Measurements from ENCODE around the gene PTPRO. TPM values are rescaled to one million over a fixed set of nuclear protein-coding genes. Genes with fewer than 3 reads are reported as not detected.

The PTPRO gene
- polyA plus RNA-seq, 2 of the 4 experiments (the other 2 are of a cell fraction) = 0.04 TPM; not detected in 1

DNA sequence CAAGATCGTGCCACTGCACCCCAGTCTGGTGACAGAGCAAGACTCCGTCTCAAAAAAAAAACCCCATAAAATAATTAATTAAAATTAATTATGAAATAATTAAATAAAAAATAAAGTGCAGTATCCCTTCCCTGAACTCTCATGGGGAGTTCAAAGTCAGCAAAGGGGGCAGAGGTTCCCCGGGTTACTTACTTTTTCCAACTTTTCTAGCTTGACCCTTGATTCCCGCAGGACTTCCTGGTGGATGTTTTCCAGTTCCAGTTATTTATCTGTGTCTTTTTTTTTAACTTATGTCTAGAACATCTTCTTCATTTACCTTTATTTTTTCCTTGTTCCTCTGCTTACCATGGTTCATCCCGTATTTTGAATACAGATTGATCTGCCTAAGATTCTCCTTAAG, 269.5 kb downstream of the PTPRO start:
- FAIRE-seq (no peak), DNase-seq (ENCODE audit: low read depth in 1 of 2, low spot score in 1 of 2) (no peak), ATAC-seq (no peak)
- Histone ChIP-seq H3K9me3 (no peaks in the 10 kb centered on the region), H3K4me3 (no peak overlapping the region), H3K4me2 (no peak overlapping the region), H3K27ac (peak overlapping the region in 1 of 2 experiments; percentile 75; a peak in 1 of 6 replicates), H3K4me1 (peaks cover 11% of the 10 kb centered on the region; the same call in 1 of the 3 replicates)
- 86% methylated on average over 5 of the region's 5 CpGs for WGBS (ENCODE audit: missing lambda C conversion rate)
- TF ChIP-seq, protein P1, sequence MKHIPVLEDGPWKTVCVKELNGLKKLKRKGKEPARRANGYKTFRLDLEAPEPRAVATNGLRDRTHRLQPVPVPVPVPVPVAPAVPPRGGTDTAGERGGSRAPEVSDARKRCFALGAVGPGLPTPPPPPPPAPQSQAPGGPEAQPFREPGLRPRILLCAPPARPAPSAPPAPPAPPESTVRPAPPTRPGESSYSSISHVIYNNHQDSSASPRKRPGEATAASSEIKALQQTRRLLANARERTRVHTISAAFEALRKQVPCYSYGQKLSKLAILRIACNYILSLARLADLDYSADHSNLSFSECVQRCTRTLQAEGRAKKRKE (CRISPR knock-in tag; IDR thresholded peaks at IDR 0.05; ENCODE audit: low read depth) = no peak
- TF ChIP-seq CBX2 (IDR thresholded peaks at IDR 0.05; ENCODE audit: borderline replicate concordance, low read depth) = no peak
- TF ChIP-seq, protein P2, sequence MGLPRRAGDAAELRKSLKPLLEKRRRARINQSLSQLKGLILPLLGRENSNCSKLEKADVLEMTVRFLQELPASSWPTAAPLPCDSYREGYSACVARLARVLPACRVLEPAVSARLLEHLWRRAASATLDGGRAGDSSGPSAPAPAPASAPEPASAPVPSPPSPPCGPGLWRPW (IDR thresholded peaks at IDR 0.05) = no peak
- no peak for TF ChIP-seq SREBF2 (IDR thresholded peaks at IDR 0.05)
- TF ChIP-seq RCOR1 (IDR thresholded peaks at IDR 0.05; ENCODE audit: low read depth, low read length) = no peak
- TF ChIP-seq FOSB (CRISPR knock-in tag; IDR thresholded peaks at IDR 0.05) = no peak
- TF ChIP-seq, protein P3, sequence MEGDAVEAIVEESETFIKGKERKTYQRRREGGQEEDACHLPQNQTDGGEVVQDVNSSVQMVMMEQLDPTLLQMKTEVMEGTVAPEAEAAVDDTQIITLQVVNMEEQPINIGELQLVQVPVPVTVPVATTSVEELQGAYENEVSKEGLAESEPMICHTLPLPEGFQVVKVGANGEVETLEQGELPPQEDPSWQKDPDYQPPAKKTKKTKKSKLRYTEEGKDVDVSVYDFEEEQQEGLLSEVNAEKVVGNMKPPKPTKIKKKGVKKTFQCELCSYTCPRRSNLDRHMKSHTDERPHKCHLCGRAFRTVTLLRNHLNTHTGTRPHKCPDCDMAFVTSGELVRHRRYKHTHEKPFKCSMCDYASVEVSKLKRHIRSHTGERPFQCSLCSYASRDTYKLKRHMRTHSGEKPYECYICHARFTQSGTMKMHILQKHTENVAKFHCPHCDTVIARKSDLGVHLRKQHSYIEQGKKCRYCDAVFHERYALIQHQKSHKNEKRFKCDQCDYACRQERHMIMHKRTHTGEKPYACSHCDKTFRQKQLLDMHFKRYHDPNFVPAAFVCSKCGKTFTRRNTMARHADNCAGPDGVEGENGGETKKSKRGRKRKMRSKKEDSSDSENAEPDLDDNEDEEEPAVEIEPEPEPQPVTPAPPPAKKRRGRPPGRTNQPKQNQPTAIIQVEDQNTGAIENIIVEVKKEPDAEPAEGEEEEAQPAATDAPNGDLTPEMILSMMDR (IDR thresholded peaks at IDR 0.05) = no peak
- no peak for TF ChIP-seq CHD4 (IDR thresholded peaks at IDR 0.05; ENCODE audit: borderline replicate concordance)
- ChIA-PET POLR2A (no interaction called here), CTCF (interaction anchor here (0.6 to 13.2 kb wide), 10 partner anchors 32 to 274 kb away, joined by 3 to 296 read pairs (median 3); no protein-coding TSS in a partner anchor)

DNA sequence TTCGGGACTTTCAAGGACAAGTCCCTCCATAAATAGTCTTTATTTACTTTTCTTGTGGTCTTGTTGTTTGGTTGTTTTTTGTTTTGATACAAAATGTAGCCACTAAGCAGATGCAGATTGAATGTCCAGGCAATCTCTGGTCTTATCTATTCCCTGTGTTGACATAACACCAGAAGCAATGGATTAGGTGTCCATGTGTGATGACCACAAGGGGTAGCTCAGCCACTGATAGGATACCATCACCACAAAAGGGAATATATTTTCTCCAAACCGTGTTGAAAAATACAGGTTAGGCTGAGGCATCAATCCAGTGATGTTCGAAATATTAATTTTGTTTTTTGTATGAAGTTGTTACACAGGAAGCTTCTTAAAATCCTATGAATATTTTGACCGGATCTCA, 270.6 kb downstream of the PTPRO start:
- CTCF ChIA-PET = interaction anchor here (0.8 to 13.2 kb wide), 5 partner anchors 12 to 297 kb away, joined by 3 to 296 read pairs (median 4); no protein-coding TSS in a partner anchor
- peaks cover 15% of the 10 kb centered on the region; the same call in 1 of the 3 replicates for H3K4me1 ChIP-seq
- peak in 1 of 2 experiments; percentile 61; a peak in 2 of 6 replicates for ATAC-seq

More for the DNA sequence above, 270.6 kb downstream of the PTPRO start:
- no peak overlapping the region for H3K4me2 ChIP-seq
- no peak overlapping the region for H3K4me3 ChIP-seq
- H3K27ac ChIP-seq = peak overlapping the region; percentile 11 to 25; a peak in 2 of 6 replicates
- no peak for TF ChIP-seq ZFP36 (IDR thresholded peaks at IDR 0.05; ENCODE audit: borderline replicate concordance, partially characterized antibody)
- TF ChIP-seq FOSL2 (IDR thresholded peaks at IDR 0.05) = no peak
- no peak for TF ChIP-seq FOSL2 (CRISPR knock-in tag; IDR thresholded peaks at IDR 0.05)
- TF ChIP-seq POLR2A (IDR thresholded peaks at IDR 0.05; ENCODE audit: low read length) = no peak
- TF ChIP-seq JUN (IDR thresholded peaks at IDR 0.05) = no peak
- 0 out of 2 replicates have a peak, but pooled peaks have one; percentile 17 for TF ChIP-seq GATA3 (IDR thresholded peaks at IDR 0.05; ENCODE audit: borderline replicate concordance)
- TF ChIP-seq, protein P4, sequence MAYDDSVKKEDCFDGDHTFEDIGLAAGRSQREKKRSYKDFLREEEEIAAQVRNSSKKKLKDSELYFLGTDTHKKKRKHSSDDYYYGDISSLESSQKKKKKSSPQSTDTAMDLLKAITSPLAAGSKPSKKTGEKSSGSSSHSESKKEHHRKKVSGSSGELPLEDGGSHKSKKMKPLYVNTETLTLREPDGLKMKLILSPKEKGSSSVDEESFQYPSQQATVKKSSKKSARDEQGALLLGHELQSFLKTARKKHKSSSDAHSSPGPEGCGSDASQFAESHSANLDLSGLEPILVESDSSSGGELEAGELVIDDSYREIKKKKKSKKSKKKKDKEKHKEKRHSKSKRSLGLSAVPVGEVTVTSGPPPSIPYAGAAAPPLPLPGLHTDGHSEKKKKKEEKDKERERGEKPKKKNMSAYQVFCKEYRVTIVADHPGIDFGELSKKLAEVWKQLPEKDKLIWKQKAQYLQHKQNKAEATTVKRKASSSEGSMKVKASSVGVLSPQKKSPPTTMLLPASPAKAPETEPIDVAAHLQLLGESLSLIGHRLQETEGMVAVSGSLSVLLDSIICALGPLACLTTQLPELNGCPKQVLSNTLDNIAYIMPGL (CRISPR knock-in tag; IDR thresholded peaks at IDR 0.05; ENCODE audit: borderline replicate concordance) = no peak
- no peak for TF ChIP-seq FOXS1 (CRISPR knock-in tag; IDR thresholded peaks at IDR 0.05)
- no peak for TF ChIP-seq BHLHE40 (IDR thresholded peaks at IDR 0.05; ENCODE audit: low read depth, low read length)
- no peak for TF ChIP-seq HOXA7 (CRISPR knock-in tag; IDR thresholded peaks at IDR 0.05)
- no peak for TF ChIP-seq NR3C1 (IDR thresholded peaks at IDR 0.05)
- TF ChIP-seq KDM1A (IDR thresholded peaks at IDR 0.05; ENCODE audit: low read depth) = no peak
- TF ChIP-seq CBX8 (IDR thresholded peaks at IDR 0.05) = no peak
- TF ChIP-seq KDM5A (IDR thresholded peaks at IDR 0.05) = no peak
- TF ChIP-seq FOSB (CRISPR knock-in tag; IDR thresholded peaks at IDR 0.05) = no peak
- TF ChIP-seq POLR2AphosphoS2 (conservative IDR thresholded peaks at IDR 0.05; ENCODE audit: low read length) = no peak
- TF ChIP-seq, protein P3 (IDR thresholded peaks at IDR 0.05) = peak; percentile 30
- peak; percentile 63 for TF ChIP-seq SMC3 (IDR thresholded peaks at IDR 0.05)
- TF ChIP-seq, protein P5, sequence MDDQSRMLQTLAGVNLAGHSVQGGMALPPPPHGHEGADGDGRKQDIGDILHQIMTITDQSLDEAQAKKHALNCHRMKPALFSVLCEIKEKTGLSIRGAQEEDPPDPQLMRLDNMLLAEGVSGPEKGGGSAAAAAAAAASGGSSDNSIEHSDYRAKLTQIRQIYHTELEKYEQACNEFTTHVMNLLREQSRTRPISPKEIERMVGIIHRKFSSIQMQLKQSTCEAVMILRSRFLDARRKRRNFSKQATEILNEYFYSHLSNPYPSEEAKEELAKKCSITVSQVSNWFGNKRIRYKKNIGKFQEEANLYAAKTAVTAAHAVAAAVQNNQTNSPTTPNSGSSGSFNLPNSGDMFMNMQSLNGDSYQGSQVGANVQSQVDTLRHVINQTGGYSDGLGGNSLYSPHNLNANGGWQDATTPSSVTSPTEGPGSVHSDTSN (IDR thresholded peaks at IDR 0.05) = no peak
- peak; percentile 62 to 69 for TF ChIP-seq RAD21 (conservative IDR thresholded peaks at IDR 0.05 in 1 of 2, IDR thresholded peaks at IDR 0.05 in 1 of 2)
- WGBS (ENCODE audit: missing lambda C conversion rate) = 61% methylated on average over 4 of the region's 4 CpGs
- no peaks in the 10 kb centered on the region for H3K9me3 ChIP-seq
- FAIRE-seq = peak; percentile 56
- peak in 1 of 2 experiments; percentile 62 for DNase-seq (ENCODE audit: low read depth in 1 of 2, low spot score in 1 of 2)
- POLR2A ChIA-PET = no interaction called here

Measured in A549 (cell line).